H9 (cell line): ENCODE measurements around the gene LRRC8B. TPM values are rescaled to one million over a fixed set of nuclear protein-coding genes. Genes with fewer than 3 reads are reported as not detected.
A peak's percentile ranks its signal among the peaks of the same experiment; 100 is the strongest.

Experiments used
- DNase-seq: peaks from one replicate; pipeline ENCODE4 v3.0.0-alpha.2; 2017
- H2AFZ ChIP-seq: one replicate; pipeline ENCODE4 v1.6.1; 2013; ENCODE audit warnings: mild to moderate bottlenecking, low read length, control low read depth, moderate library complexity
- H2AK5ac ChIP-seq: 2 replicates; pipeline ENCODE4 v1.6.1; 2013; ENCODE audit warnings: low read length, control low read depth, mixed read lengths; ENCODE audit not compliant: insufficient read length
- H2BK120ac ChIP-seq: one replicate; pipeline ENCODE4 v1.6.1; 2013; ENCODE audit warnings: low read depth, mild to moderate bottlenecking, low read length, control low read depth, inconsistent platforms; ENCODE audit not compliant: poor library complexity, severe bottlenecking
- H2BK12ac ChIP-seq: 2 replicates; pipeline ENCODE4 v1.6.1; 2013; ENCODE audit warnings: low read length, control low read depth, mixed read lengths, low read depth; ENCODE audit not compliant: insufficient read length
- H2BK15ac ChIP-seq: 2 replicates; pipeline ENCODE4 v1.6.1; 2013; ENCODE audit warnings: low read depth, low read length, control low read depth
- H2BK20ac ChIP-seq: one replicate; pipeline ENCODE4 v1.6.1; 2013; ENCODE audit warnings: low read depth, mild to moderate bottlenecking, low read length, control low read depth, inconsistent platforms; ENCODE audit not compliant: poor library complexity, severe bottlenecking
- H2BK5ac ChIP-seq: 2 replicates; pipeline ENCODE4 v1.6.1; 2013; ENCODE audit warnings: low read length, control low read depth, mixed read lengths; ENCODE audit not compliant: insufficient read length
- H3K14ac ChIP-seq: 2 replicates; pipeline ENCODE4 v1.6.1; 2013; ENCODE audit warnings: low read length, control low read depth; ENCODE audit not compliant: insufficient read depth
- H3K18ac ChIP-seq: 2 replicates; pipeline ENCODE4 v1.6.1; 2013; ENCODE audit warnings: low read depth, mild to moderate bottlenecking, mixed read lengths, low read length, control low read depth; ENCODE audit not compliant: insufficient read length
- H3K23ac ChIP-seq: 2 replicates; pipeline ENCODE4 v1.6.1; 2013; ENCODE audit warnings: low read length, control low read depth, mixed read lengths, low read depth; ENCODE audit not compliant: insufficient read length
- H3K23me2 ChIP-seq: 2 replicates; pipeline ENCODE4 v1.6.1; 2013; ENCODE audit warnings: low read depth, mild to moderate bottlenecking, mixed read lengths, low read length, control low read depth; ENCODE audit not compliant: insufficient read length, poor library complexity, severe bottlenecking
- H3K27ac ChIP-seq: 2 replicates; pipeline ENCODE4 v1.5.1; 2013; ENCODE audit warnings: low read length, control low read depth, mixed read lengths, low read depth; ENCODE audit not compliant: insufficient read length
- H3K27me3 ChIP-seq: 2 replicates; pipeline ENCODE4 v1.6.1; 2013; ENCODE audit warnings: low read length, control low read depth, inconsistent platforms; ENCODE audit not compliant: insufficient read depth
- H3K4ac ChIP-seq: 2 replicates; pipeline ENCODE4 v1.6.1; 2013; ENCODE audit warnings: low read depth, mild to moderate bottlenecking, control low read depth, inconsistent platforms, low read length, moderate library complexity
- H3K4me1 ChIP-seq: 2 replicates; pipeline ENCODE4 v1.6.1; 2013; ENCODE audit warnings: low read length, control low read depth, inconsistent platforms; ENCODE audit not compliant: insufficient read depth
- H3K4me2 ChIP-seq: 2 replicates; pipeline ENCODE4 v1.6.1; 2013; ENCODE audit warnings: low read length, control low read depth, mixed read lengths; ENCODE audit not compliant: insufficient read length, insufficient read depth
- H3K56ac ChIP-seq: 2 replicates; pipeline ENCODE4 v1.6.1; 2013; ENCODE audit warnings: low read depth, mild to moderate bottlenecking, mixed read lengths, low read length, control low read depth; ENCODE audit not compliant: insufficient read length
- H3K79me1 ChIP-seq: 2 replicates; pipeline ENCODE4 v1.6.1; 2013; ENCODE audit warnings: low read depth, mild to moderate bottlenecking, moderate library complexity, low read length, control low read depth, inconsistent platforms; ENCODE audit not compliant: insufficient read depth, poor library complexity, severe bottlenecking
- H3K79me2 ChIP-seq: 2 replicates; pipeline ENCODE4 v1.6.1; 2013; ENCODE audit warnings: low read length, control low read depth, inconsistent platforms; ENCODE audit not compliant: insufficient read depth
- H3K9ac ChIP-seq: 2 replicates; pipeline ENCODE4 v1.6.1; 2013; ENCODE audit warnings: low read length, control low read depth, mixed read lengths; ENCODE audit not compliant: insufficient read length; ENCODE audit errors: extremely low read depth
- H3K9me3 ChIP-seq: one replicate; pipeline ENCODE4 v1.6.1; 2013; ENCODE audit warnings: low read depth, low read length, inconsistent platforms; ENCODE audit not compliant: control insufficient read depth
- H3T11ph ChIP-seq: one replicate; pipeline ENCODE4 v1.6.1; 2013; ENCODE audit warnings: mild to moderate bottlenecking, low read length, control low read depth, inconsistent platforms
- H4K20me1 ChIP-seq: one replicate; pipeline ENCODE4 v1.6.1; 2013; ENCODE audit not compliant: control insufficient read depth, insufficient read length, insufficient read depth
- H4K5ac ChIP-seq: 2 replicates; pipeline ENCODE4 v1.6.1; 2013; ENCODE audit warnings: low read depth, mild to moderate bottlenecking, mixed read lengths, low read length, control low read depth; ENCODE audit not compliant: insufficient read length
- H4K8ac ChIP-seq: replicated peaks from 2 replicates; pipeline ENCODE4 v1.6.1; 2013; ENCODE audit warnings: low read length, control low read depth, mixed read lengths, low read depth; ENCODE audit not compliant: insufficient read length
- H4K91ac ChIP-seq: 2 replicates; pipeline ENCODE4 v1.6.1; 2013; ENCODE audit warnings: low read depth, mild to moderate bottlenecking, moderate library complexity, mixed read lengths, low read length, control low read depth; ENCODE audit not compliant: insufficient read length
- H3K27ac Mint-ChIP-seq, 3 experiments: 2 replicates in 2 of 3; 3 replicates in 1 of 3; pipeline ENCODE4 v1.8.0; 2020 to 2021; ENCODE audit warnings: mixed read lengths in 3 of 3, mild to moderate bottlenecking in 1 of 3, moderate library complexity in 1 of 3
- H3K27me3 Mint-ChIP-seq: 2 replicates; pipeline ENCODE4 v1.8.0; 2021; ENCODE audit warnings: low read depth, mild to moderate bottlenecking, moderate library complexity, mixed read lengths
- H3K36me3 Mint-ChIP-seq, 3 experiments: 2 replicates in 2 of 3; 3 replicates in 1 of 3; pipeline ENCODE4 v1.8.0; 2020 to 2021; ENCODE audit warnings: low read depth in 3 of 3, mixed read lengths in 3 of 3; ENCODE audit not compliant: insufficient read depth in 1 of 3
- H3K4me1 Mint-ChIP-seq, 2 experiments: 2 replicates each; pipeline ENCODE4 v1.8.0; 2020; ENCODE audit warnings: mixed read lengths in 2 of 2
- H3K4me3 Mint-ChIP-seq, 2 experiments: 2 replicates in 1 of 2; 3 replicates in 1 of 2; pipeline ENCODE4 v1.8.0; 2020 to 2021; ENCODE audit warnings: mild to moderate bottlenecking in 2 of 2, mixed read lengths in 2 of 2, moderate library complexity in 1 of 2
- H3K9me3 Mint-ChIP-seq, 2 experiments: 2 replicates in 1 of 2; 3 replicates in 1 of 2; pipeline ENCODE4 v1.8.0; 2020; ENCODE audit warnings: mild to moderate bottlenecking in 2 of 2, mixed read lengths in 2 of 2, moderate library complexity in 1 of 2
- CTCF ChIP-seq: fragments of 200-600 bp; sonication (generic); conservative IDR thresholded peaks from 3 replicates; pipeline ENCODE4 v1.8.0; 2021; ENCODE audit warnings: antibody characterized with exemption, mild to moderate bottlenecking
- WGBS: extraction: QIAGEN DNeasy Blood & Tissue Kit; methylation state at CpG from one replicate; pipeline ENCODE4 v1.1.7; 2013; ENCODE audit warnings: missing lambda C conversion rate, low lambda C conversion rate, mixed read lengths; ENCODE audit not compliant: insufficient read length; ENCODE audit errors: extremely low coverage; 5-methylcytosine and 5-hydroxymethylcytosine counted together
- total RNA-seq: library from RNA; stranded (reverse); gene quantifications from 2 replicates; pipeline ENCODE4 v1.2.1, GENCODE V29; 2021

Gene LRRC8B
- total RNA-seq, 1 experiment from 2014 or later = 33.2 TPM

- Histone ChIP-seq H3K79me1 (no peaks in the 10 kb centered on the region), H3K79me2 (peaks cover 4% of the 10 kb centered on the region; the same call in 1 of the 2 replicates), H3K9me3 (no peaks in the 10 kb centered on the region), H2BK15ac (no peak overlapping the region), H2BK5ac (no peak overlapping the region), H4K5ac (no peak overlapping the region), H4K20me1 (no peaks in the 10 kb centered on the region), H3T11ph (no peak overlapping the region), H3K18ac (no peak overlapping the region), H4K8ac (no peak overlapping the region), H3K4me2 (no peak overlapping the region), H3K27ac (no peak overlapping the region), H3K23ac (no peak overlapping the region), H2BK12ac (no peak overlapping the region), H3K14ac (no peak overlapping the region), H2BK20ac (no peak overlapping the region), H3K4me1 (no peaks in the 10 kb centered on the region), H3K56ac (no peak overlapping the region), H2AFZ (no peak overlapping the region), H2BK120ac (no peak overlapping the region), H3K27me3 (no peaks in the 10 kb centered on the region), H3K9ac (no peak overlapping the region), H4K91ac (no peak overlapping the region), H2AK5ac (no peak overlapping the region), H3K23me2 (no peaks in the 10 kb centered on the region), H3K4ac (no peak overlapping the region)
- Mint-ChIP-seq H3K27ac (peak overlapping the region in 1 of 3 experiments; percentile 89; a peak in 1 of 7 replicates), H3K9me3 (no peaks in the 10 kb centered on the region), H3K4me1 (peaks cover 19% of the 10 kb centered on the region in 2 experiments), H3K36me3 (peaks cover 0 to 3% (median 0%) of the 10 kb centered on the region in 3 experiments; a peak in 2 of 7 replicates), H3K27me3 (no peaks in the 10 kb centered on the region), H3K4me3 (no peak overlapping the region)
- WGBS = no CpG with 5 or more reads among the region's 5 CpGs
- peak; percentile 39 for DNase-seq
- peak; percentile 35; the same call in 2 of the 3 replicates for TF ChIP-seq CTCF
Measured at GRCh38 chr1:89550995-89551394, 26.4 kb downstream of the LRRC8B start.
